GM12878 (cell line): ENCODE measurements around the gene TNFAIP8L2. TPM values are rescaled to one million over a fixed set of nuclear protein-coding genes. Genes with fewer than 3 reads are reported as not detected.

Source experiments
- BCL11A ChIP-seq: IDR thresholded peaks from 2 replicates; pipeline ENCODE4 v1.6.1; 2011; ENCODE audit warnings: low read depth, low read length
- CBFB ChIP-seq: IDR thresholded peaks from 2 replicates; pipeline ENCODE4 v1.6.1; 2016; ENCODE audit warnings: antibody characterized with exemption, low read depth
- CEBPB ChIP-seq, 2 experiments: fragments of 150-350 bp in 1 of 2; IDR thresholded peaks; 2 replicates each; pipeline ENCODE4 v1.6.1; 2012 to 2014; ENCODE audit warnings: low read depth in 2 of 2, low read length in 2 of 2, borderline replicate concordance in 1 of 2, inconsistent platforms in 1 of 2
- EGR1 ChIP-seq, 2 experiments: IDR thresholded peaks; 1 replicate in 1 of 2; 2 replicates in 1 of 2; pipeline ENCODE4 v1.6.1; 2011 to 2012; ENCODE audit warnings: low read depth in 2 of 2, low read length in 2 of 2, borderline replicate concordance in 1 of 2, mild to moderate bottlenecking in 1 of 2, moderate library complexity in 1 of 2
- EP300 ChIP-seq, 2 experiments: fragments of 150-350 bp in 1 of 2; IDR thresholded peaks; 2 replicates each; pipeline ENCODE4 v1.6.1; 2011 to 2012; ENCODE audit warnings: low read depth in 2 of 2, low read length in 2 of 2, borderline replicate concordance in 1 of 2, improper control_type of control experiment in 1 of 2, inconsistent platforms in 1 of 2; ENCODE audit not compliant: control insufficient read depth in 1 of 2
- HSF1 ChIP-seq: fragments of 150-350 bp; IDR thresholded peaks from 2 replicates; pipeline ENCODE4 v1.6.1; 2014; ENCODE audit warnings: mild to moderate bottlenecking, low read depth, low read length
- IKZF1 ChIP-seq: fragments of 450-650 bp; conservative IDR thresholded peaks from 2 replicates; pipeline ENCODE4 v1.6.1; 2017; ENCODE audit warnings: antibody characterized with exemption, mild to moderate bottlenecking
- NFYB ChIP-seq: IDR thresholded peaks from 2 replicates; pipeline ENCODE4 v1.6.1; 2011; ENCODE audit warnings: low read depth, mild to moderate bottlenecking, low read length, improper control_type of control experiment, moderate library complexity; ENCODE audit not compliant: insufficient read depth
- NR2F1 ChIP-seq: fragments of 450-650 bp; conservative IDR thresholded peaks from 2 replicates; pipeline ENCODE4 v1.6.1; 2017; ENCODE audit warnings: mild to moderate bottlenecking
- PKNOX1 ChIP-seq: fragments of 450-650 bp; IDR thresholded peaks from 2 replicates; pipeline ENCODE4 v1.6.1; 2016; ENCODE audit warnings: mild to moderate bottlenecking
- POLR2AphosphoS2 ChIP-seq: IDR thresholded peaks from 2 replicates; pipeline ENCODE4 v1.6.1; 2011; ENCODE audit warnings: low read depth, mild to moderate bottlenecking, low read length, improper control_type of control experiment, moderate library complexity
- RCOR1 ChIP-seq: conservative IDR thresholded peaks from 2 replicates; pipeline ENCODE4 v1.6.1; 2012; ENCODE audit warnings: low read depth, low read length, improper control_type of control experiment
- SMAD5 ChIP-seq: IDR thresholded peaks from 2 replicates; pipeline ENCODE4 v1.6.1; 2016; ENCODE audit warnings: antibody characterized with exemption, low read depth
- SP1 ChIP-seq: IDR thresholded peaks from one replicate; pipeline ENCODE4 v1.6.1; 2011; ENCODE audit warnings: low read depth, low read length
- SREBF2 ChIP-seq: IDR thresholded peaks from 2 replicates; pipeline ENCODE4 v1.6.1; 2012; ENCODE audit warnings: mild to moderate bottlenecking, low read length
- WRNIP1 ChIP-seq: IDR thresholded peaks from 2 replicates; pipeline ENCODE4 v1.6.1; 2011; ENCODE audit warnings: low read depth, low read length, improper control_type of control experiment, borderline replicate concordance
- ZNF217 ChIP-seq: fragments of 450-650 bp; IDR thresholded peaks from 2 replicates; pipeline ENCODE4 v1.6.1; 2017; ENCODE audit warnings: antibody characterized with exemption, mild to moderate bottlenecking
- ZNF622 ChIP-seq: fragments of 450-650 bp; IDR thresholded peaks from 2 replicates; pipeline ENCODE4 v1.6.1; 2017; ENCODE audit warnings: mild to moderate bottlenecking, inconsistent platforms
- polyA plus RNA-seq, 11 experiments: library from polyadenylated mRNA; depleted of rRNA in 4 of 11; unstranded in 6 of 11; stranded (reverse) in 5 of 11; fragments of >200 nt; fragmentation: Nextera tagmentation in 4 of 11; fragmentation: Illumina TruSeq in 1 of 11; extraction: Ambion mirVana in 4 of 11; extraction: Trizol in 1 of 11; gene quantifications; 1 replicate in 1 of 11; 2 replicates in 10 of 11; pipeline versions ENCODE4 v1.2.1 to v1.2.3, GENCODE V29; 2011 to 2016; ENCODE audit warnings: inconsistent platforms in 2 of 11, missing spikeins in 2 of 11, low read depth in 1 of 11
- total RNA-seq, 4 experiments: library from RNA; depleted of rRNA in 3 of 4; stranded (reverse); fragments of >200 nt in 3 of 4; fragmentation: Illumina TruSeq in 1 of 4; extraction: Trizol in 1 of 4; gene quantifications; 2 replicates each; pipeline versions ENCODE4 v1.2.1 to v1.2.3, GENCODE V29; 2013 to 2021
- TF ChIP-seq, protein P1 (sequence below): fragments of 450-650 bp; conservative IDR thresholded peaks from 2 replicates; pipeline ENCODE4 v1.6.1; 2017; ENCODE audit warnings: mild to moderate bottlenecking, moderate library complexity
- TF ChIP-seq, protein P2 (sequence below): IDR thresholded peaks from 2 replicates; pipeline ENCODE4 v1.6.1; 2011; ENCODE audit warnings: borderline replicate concordance, low read depth, mild to moderate bottlenecking, moderate library complexity, low read length; ENCODE audit not compliant: insufficient read depth, poor library complexity, severe bottlenecking

Gene TNFAIP8L2
- total and polyA plus RNA-seq, 10 of the 15 experiments (the other 5 are each of a cell fraction or from before 2014, with no cell fraction given): 5.4 to 26.3 (median 14.2) TPM

DNA sequence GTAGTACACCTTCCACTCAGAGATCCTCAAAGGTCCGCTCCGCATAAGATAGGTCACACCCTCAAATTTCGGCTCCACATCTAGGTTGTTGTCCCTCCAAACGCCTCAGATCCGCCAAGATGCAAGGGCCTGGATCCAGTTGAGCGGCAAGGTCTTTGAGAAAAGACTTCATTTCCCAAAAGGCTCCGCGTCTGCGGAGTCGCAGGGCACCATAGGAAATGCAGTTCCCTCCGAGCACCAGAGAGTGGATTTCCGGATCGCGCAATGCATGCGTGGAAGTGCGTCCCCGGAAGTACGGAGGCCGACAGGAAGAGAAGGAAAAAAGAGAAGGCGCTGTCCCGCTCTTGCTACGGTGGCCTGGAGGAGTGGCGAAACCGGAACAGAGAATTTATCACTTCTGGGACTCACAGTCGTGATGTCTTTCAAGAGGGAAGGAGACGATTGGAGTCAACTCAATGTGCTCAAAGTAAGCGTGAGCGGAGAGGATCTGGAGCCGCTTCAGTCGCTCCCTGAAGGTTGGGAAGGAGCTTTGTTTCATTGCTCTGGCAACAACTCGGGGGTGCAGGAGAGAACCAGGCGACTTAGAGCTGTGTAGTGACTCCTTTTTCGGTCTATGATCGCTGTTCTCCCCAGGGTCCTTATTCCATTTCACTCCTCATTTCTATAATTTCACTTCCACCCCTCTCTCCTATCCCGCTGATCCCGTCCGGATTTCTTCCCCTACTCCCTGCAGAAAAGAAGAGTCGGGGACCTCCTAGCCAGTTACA lies 9.5 kb downstream of the TNFAIP8L2 start, which contains the start of the genes LYSMD1 and SCNM1 (continued):
- TF ChIP-seq POLR2AphosphoS2 (no peak; the same call in 1 of the 2 replicates), NFYB (no peak), EP300 (IDR thresholded peaks at IDR 0.05; ENCODE audit: borderline replicate concordance in 1 of 2, control insufficient read depth in 1 of 2, low read depth in 2 of 2, low read length in 2 of 2) (0 out of 4 replicates have a peak, but pooled peaks of 1 of the 2 experiments have one; percentile 7), SREBF2 (no peak), SMAD5 (peak; percentile 94), EGR1 (IDR thresholded peaks at IDR 0.05; ENCODE audit: borderline replicate concordance in 1 of 2, low read depth in 2 of 2, low read length in 2 of 2) (0 out of 3 replicates have a peak, but pooled peaks of 1 of the 2 experiments have one; percentile 25), ZNF217 (no peak), WRNIP1 (peak; percentile 90), ZNF622 (no peak), SP1 (peak; percentile 79), IKZF1 (peak; percentile 100), HSF1 (no peak), RCOR1 (no peak), CEBPB (IDR thresholded peaks at IDR 0.05; ENCODE audit: borderline replicate concordance in 1 of 2, low read depth in 2 of 2, low read length in 2 of 2) (no peak), NR2F1 (0 out of 2 replicates have a peak, but pooled peaks have one; percentile 70), CBFB (peak; percentile 98), BCL11A (no peak), PKNOX1 (peak; percentile 52; the same call in 1 of the 2 replicates)
- TF ChIP-seq, protein P1, sequence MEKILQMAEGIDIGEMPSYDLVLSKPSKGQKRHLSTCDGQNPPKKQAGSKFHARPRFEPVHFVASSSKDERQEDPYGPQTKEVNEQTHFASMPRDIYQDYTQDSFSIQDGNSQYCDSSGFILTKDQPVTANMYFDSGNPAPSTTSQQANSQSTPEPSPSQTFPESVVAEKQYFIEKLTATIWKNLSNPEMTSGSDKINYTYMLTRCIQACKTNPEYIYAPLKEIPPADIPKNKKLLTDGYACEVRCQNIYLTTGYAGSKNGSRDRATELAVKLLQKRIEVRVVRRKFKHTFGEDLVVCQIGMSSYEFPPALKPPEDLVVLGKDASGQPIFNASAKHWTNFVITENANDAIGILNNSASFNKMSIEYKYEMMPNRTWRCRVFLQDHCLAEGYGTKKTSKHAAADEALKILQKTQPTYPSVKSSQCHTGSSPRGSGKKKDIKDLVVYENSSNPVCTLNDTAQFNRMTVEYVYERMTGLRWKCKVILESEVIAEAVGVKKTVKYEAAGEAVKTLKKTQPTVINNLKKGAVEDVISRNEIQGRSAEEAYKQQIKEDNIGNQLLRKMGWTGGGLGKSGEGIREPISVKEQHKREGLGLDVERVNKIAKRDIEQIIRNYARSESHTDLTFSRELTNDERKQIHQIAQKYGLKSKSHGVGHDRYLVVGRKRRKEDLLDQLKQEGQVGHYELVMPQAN: peak; percentile 84
- TF ChIP-seq, protein P2, sequence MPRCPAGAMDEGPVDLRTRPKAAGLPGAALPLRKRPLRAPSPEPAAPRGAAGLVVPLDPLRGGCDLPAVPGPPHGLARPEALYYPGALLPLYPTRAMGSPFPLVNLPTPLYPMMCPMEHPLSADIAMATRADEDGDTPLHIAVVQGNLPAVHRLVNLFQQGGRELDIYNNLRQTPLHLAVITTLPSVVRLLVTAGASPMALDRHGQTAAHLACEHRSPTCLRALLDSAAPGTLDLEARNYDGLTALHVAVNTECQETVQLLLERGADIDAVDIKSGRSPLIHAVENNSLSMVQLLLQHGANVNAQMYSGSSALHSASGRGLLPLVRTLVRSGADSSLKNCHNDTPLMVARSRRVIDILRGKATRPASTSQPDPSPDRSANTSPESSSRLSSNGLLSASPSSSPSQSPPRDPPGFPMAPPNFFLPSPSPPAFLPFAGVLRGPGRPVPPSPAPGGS: no peak
